Prostate gland (tissue), 2 donors: ENCODE data around the gene AIFM2.

Experiments used
- POLR2AphosphoS5 ChIP-seq: sonication (generic); formaldehyde crosslinking; IDR thresholded peaks from one replicate; pipeline ENCODE4 v1.6.1; 2017; ENCODE audit warnings: antibody characterized with exemption
- TF ChIP-seq, protein P1 (sequence below), 4 experiments: fragments of 200-600 bp in 2 of 4; fragments of 450-650 bp in 2 of 4; sonication (generic) in 2 of 4; IDR thresholded peaks; 1 replicate in 3 of 4; 2 replicates in 1 of 4; pipeline ENCODE4 v1.5.1; 2016 to 2019; ENCODE audit warnings: antibody characterized with exemption in 4 of 4, mild to moderate bottlenecking in 2 of 4, moderate library complexity in 2 of 4

- TF ChIP-seq POLR2AphosphoS5 = no peak
- TF ChIP-seq, protein P1, sequence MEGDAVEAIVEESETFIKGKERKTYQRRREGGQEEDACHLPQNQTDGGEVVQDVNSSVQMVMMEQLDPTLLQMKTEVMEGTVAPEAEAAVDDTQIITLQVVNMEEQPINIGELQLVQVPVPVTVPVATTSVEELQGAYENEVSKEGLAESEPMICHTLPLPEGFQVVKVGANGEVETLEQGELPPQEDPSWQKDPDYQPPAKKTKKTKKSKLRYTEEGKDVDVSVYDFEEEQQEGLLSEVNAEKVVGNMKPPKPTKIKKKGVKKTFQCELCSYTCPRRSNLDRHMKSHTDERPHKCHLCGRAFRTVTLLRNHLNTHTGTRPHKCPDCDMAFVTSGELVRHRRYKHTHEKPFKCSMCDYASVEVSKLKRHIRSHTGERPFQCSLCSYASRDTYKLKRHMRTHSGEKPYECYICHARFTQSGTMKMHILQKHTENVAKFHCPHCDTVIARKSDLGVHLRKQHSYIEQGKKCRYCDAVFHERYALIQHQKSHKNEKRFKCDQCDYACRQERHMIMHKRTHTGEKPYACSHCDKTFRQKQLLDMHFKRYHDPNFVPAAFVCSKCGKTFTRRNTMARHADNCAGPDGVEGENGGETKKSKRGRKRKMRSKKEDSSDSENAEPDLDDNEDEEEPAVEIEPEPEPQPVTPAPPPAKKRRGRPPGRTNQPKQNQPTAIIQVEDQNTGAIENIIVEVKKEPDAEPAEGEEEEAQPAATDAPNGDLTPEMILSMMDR (IDR thresholded peaks at IDR 0.05) = no peak
Observed at GRCh38 chr10:70122742-70123141, 9.9 kb downstream of the AIFM2 start.
